HepG2 (cell line): Measurements from ENCODE around the gene AMBRA1. TPM values are rescaled to one million over a fixed set of nuclear protein-coding genes. Genes with fewer than 3 reads are reported as not detected.

Source experiments
- ARHGAP35 ChIP-seq: sonication (generic); formaldehyde crosslinking; IDR thresholded peaks from 2 replicates; pipeline ENCODE4 v1.9.0; 2022; ENCODE audit warnings: mild to moderate bottlenecking, inconsistent platforms, moderate library complexity, missing genetic modification reagents, borderline replicate concordance
- GABPB1 ChIP-seq: IDR thresholded peaks from 2 replicates; pipeline ENCODE4 v1.6.1; 2016; ENCODE audit warnings: mild to moderate bottlenecking, missing genetic modification reagents, moderate library complexity, missing compliant biosample characterization
- ISL2 ChIP-seq: sonication (generic); formaldehyde crosslinking; IDR thresholded peaks from 2 replicates; pipeline ENCODE4 v1.5.0; 2020; ENCODE audit warnings: missing genetic modification reagents
- JUN ChIP-seq: sonication (generic); formaldehyde crosslinking; IDR thresholded peaks from 2 replicates; pipeline ENCODE4 v1.4.0; 2020; ENCODE audit warnings: mild to moderate bottlenecking, missing genetic modification reagents
- KIAA2018 ChIP-seq: sonication (generic); formaldehyde crosslinking; IDR thresholded peaks from 2 replicates; pipeline ENCODE4 v1.5.0; 2020; ENCODE audit warnings: mild to moderate bottlenecking, missing genetic modification reagents, borderline replicate concordance
- MED13 ChIP-seq: sonication (generic); formaldehyde crosslinking; IDR thresholded peaks from 2 replicates; pipeline ENCODE4 v1.5.0; 2020; ENCODE audit warnings: missing genetic modification reagents
- RFX5 ChIP-seq: IDR thresholded peaks from 2 replicates; pipeline ENCODE4 v1.6.1; 2011; ENCODE audit warnings: low read depth, low read length, improper control_type of control experiment
- TAF15 ChIP-seq: fragments of 200-400 bp; formaldehyde crosslinking; IDR thresholded peaks from one replicate; pipeline ENCODE4 v1.6.1; 2018; ENCODE audit warnings: mild to moderate bottlenecking, low read depth, low read length; ENCODE audit not compliant: poor library complexity, severe bottlenecking
- TFE3 ChIP-seq: IDR thresholded peaks from 2 replicates; pipeline ENCODE4 v1.6.1; 2016
- ZNF12 ChIP-seq: sonication (generic); formaldehyde crosslinking; IDR thresholded peaks from 2 replicates; pipeline ENCODE4 v1.5.0; 2020; ENCODE audit warnings: missing genetic modification reagents
- ZNF354B ChIP-seq: sonication (generic); formaldehyde crosslinking; IDR thresholded peaks from 2 replicates; pipeline ENCODE4 v1.8.0; 2022; ENCODE audit warnings: mild to moderate bottlenecking, missing genetic modification reagents
- ZNF431 ChIP-seq: sonication (generic); formaldehyde crosslinking; IDR thresholded peaks from 2 replicates; pipeline ENCODE4 v1.9.0; 2022; ENCODE audit warnings: missing genetic modification reagents, low read depth, mild to moderate bottlenecking, borderline replicate concordance
- polyA plus RNA-seq, 8 experiments: library from polyadenylated mRNA; depleted of rRNA in 3 of 8; stranded (reverse) in 7 of 8; unstranded in 1 of 8; fragments of >200 nt; fragmentation: Illumina TruSeq in 4 of 8; extraction: Trizol in 4 of 8; gene quantifications; 2 replicates each; pipeline versions ENCODE4 v1.2.1 to v1.2.3, GENCODE V29; 2011 to 2016; ENCODE audit warnings: low read depth in 4 of 8, missing spikeins in 1 of 8, mixed read lengths in 1 of 8; ENCODE audit not compliant: insufficient read depth in 1 of 8
- total RNA-seq, 5 experiments: library from RNA; depleted of rRNA; stranded (reverse); fragments of >200 nt; fragmentation: Illumina TruSeq; extraction: Trizol; gene quantifications; 2 replicates each; pipeline ENCODE4 v1.2.3, GENCODE V29; 2016; ENCODE audit warnings: low read depth in 1 of 5
- TF ChIP-seq, protein P1 (sequence below), 2 experiments: IDR thresholded peaks; 2 replicates each; pipeline ENCODE4 v1.6.1; 2011 to 2012; ENCODE audit warnings: low read length in 2 of 2, borderline replicate concordance in 1 of 2, low read depth in 1 of 2, mild to moderate bottlenecking in 1 of 2, moderate library complexity in 1 of 2

The AMBRA1 gene
- total and polyA plus RNA-seq, 2 of the 13 experiments (the other 11 are each of a cell fraction or from before 2014, with no cell fraction given), result 15.7 to 26.0 TPM

- TF ChIP-seq KIAA2018 (CRISPR knock-in tag), result no peak
- TF ChIP-seq GABPB1 (CRISPR knock-in tag), result peak; percentile 84
- no peak for TF ChIP-seq RFX5
- TF ChIP-seq ISL2 (CRISPR knock-in tag), result peak; percentile 90
- no peak for TF ChIP-seq JUN (CRISPR knock-in tag)
- peak; percentile 84 for TF ChIP-seq TAF15
- no peak for TF ChIP-seq ZNF354B (CRISPR knock-in tag)
- peak; percentile 94 for TF ChIP-seq MED13 (CRISPR knock-in tag)
- peak; percentile 86; the same call in 1 of the 2 replicates for TF ChIP-seq ZNF431 (CRISPR knock-in tag)
- peak; percentile 99 for TF ChIP-seq ARHGAP35 (CRISPR knock-in tag)
- TF ChIP-seq ZNF12 (CRISPR knock-in tag), result peak; percentile 88
- TF ChIP-seq, protein P1, sequence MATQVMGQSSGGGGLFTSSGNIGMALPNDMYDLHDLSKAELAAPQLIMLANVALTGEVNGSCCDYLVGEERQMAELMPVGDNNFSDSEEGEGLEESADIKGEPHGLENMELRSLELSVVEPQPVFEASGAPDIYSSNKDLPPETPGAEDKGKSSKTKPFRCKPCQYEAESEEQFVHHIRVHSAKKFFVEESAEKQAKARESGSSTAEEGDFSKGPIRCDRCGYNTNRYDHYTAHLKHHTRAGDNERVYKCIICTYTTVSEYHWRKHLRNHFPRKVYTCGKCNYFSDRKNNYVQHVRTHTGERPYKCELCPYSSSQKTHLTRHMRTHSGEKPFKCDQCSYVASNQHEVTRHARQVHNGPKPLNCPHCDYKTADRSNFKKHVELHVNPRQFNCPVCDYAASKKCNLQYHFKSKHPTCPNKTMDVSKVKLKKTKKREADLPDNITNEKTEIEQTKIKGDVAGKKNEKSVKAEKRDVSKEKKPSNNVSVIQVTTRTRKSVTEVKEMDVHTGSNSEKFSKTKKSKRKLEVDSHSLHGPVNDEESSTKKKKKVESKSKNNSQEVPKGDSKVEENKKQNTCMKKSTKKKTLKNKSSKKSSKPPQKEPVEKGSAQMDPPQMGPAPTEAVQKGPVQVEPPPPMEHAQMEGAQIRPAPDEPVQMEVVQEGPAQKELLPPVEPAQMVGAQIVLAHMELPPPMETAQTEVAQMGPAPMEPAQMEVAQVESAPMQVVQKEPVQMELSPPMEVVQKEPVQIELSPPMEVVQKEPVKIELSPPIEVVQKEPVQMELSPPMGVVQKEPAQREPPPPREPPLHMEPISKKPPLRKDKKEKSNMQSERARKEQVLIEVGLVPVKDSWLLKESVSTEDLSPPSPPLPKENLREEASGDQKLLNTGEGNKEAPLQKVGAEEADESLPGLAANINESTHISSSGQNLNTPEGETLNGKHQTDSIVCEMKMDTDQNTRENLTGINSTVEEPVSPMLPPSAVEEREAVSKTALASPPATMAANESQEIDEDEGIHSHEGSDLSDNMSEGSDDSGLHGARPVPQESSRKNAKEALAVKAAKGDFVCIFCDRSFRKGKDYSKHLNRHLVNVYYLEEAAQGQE (IDR thresholded peaks at IDR 0.05; ENCODE audit: borderline replicate concordance in 1 of 2, low read depth in 1 of 2, low read length in 2 of 2), result peak in 1 of 2 experiments; percentile 99; a peak in 2 of 4 replicates
- peak; percentile 95 for TF ChIP-seq TFE3 (CRISPR knock-in tag)
Measured at GRCh38 chr11:46392421-46393230, 201.2 kb downstream of the AMBRA1 start (continued).
